DLD1 (cell line): ENCODE measurements around the gene ZNF132.
"Not testable (repeated sequence)": the region's sequence is repeated elsewhere in the genome, so short reads cannot be mapped to it uniquely, and the experiment has no call there.

Source experiments
- in situ Hi-C: cut with HindIII; loops from 2 replicates; pipeline ENCODE4 v1.10.0; 2017; ENCODE audit warnings: low sequenced_read_pairs

ZNF132 gene

DNA sequence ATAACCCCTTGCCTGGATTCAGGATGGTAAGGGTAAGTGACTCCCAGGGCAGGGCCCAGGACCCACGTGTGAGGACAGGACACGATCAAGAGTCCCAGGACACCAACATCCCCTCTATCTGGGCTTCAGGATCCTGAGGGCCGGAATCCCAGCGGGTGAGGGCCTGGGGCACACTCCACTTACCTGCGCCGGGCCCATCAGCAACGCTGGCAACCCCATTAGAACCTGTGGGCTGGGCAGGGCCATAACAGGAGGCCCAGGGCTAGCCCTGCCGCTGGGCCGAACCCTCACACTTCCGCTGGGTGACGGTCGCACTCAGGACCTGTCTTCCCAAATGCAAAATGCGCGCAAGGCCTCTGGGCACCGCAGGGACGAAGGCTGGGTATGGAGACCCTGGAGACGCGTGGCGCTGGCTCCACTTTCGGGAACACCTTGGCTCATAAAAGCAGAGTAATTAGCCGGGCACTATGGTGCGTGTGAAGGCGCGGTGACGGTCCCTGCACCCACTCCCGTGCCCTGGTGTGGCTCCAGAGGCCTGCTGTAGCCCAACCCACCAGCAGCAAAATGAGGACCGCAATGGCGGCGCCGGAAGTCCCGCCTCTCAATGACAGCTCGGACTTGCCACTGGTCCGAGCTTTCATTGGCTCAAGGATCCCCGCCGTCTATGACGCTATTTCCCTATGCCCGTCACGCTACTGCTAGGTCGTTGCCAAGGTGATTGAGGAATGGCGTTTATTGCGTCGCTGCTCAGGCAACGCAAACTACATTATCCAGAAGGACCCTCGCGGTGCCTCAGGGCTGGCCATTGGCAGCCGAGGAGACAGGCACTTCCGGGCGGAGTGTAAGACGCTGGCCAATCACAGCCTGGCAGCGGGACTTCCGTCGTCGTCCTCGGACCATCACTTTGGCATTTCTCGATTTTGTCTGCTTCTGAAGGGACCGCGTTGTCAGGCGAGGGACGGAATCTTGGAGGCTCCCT lies at the start of gene ZNF132:
Gene ZNF132 (minus strand): TSS at position 578 of the 979 bp plus-strand sequence. CDS start 332 bp downstream, at position 246.
- in situ Hi-C loops: no loop called here

DNA sequence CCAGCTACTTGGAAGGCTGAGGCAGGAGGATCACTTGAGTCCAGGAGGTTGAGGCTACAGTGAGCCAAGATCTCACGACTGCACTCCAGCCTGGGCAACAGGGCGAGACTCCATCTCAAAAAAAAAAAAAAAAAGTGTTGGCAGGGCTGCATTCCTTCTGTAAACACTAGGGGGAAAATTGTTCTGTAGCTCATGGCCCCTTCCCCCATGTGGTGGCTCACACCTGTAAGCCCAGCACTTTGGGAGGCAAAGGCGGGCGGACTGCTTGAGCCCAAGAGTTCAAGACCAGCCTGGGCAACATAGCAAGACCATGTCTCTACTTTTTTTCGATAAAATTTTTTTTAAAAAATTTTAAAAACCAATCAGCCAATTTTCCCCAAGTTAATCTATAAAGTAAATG lies 44.4 kb upstream of the ZNF132 start:
- in situ Hi-C loops: not testable (repeated sequence)

DNA sequence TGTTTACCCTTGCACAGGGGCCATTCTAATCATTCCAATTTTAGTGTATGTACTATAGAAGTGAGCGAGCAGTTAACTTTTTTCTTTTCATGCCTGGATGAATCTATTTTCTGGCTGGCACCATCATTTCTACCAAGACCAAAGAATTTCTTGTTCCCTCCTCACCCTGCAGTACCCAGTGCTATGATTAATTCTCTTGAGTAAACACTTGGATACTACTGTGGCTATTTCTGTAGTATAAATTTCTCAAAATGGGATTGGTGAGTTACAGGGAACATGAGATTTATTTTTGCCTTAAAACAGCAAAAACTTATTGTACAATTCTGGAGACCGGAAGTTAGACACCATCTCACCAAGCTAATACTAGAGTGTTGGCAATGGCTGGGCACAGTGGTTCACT lies 43.8 kb upstream of the ZNF132 start:
- in situ Hi-C loops: no loop called here

DNA sequence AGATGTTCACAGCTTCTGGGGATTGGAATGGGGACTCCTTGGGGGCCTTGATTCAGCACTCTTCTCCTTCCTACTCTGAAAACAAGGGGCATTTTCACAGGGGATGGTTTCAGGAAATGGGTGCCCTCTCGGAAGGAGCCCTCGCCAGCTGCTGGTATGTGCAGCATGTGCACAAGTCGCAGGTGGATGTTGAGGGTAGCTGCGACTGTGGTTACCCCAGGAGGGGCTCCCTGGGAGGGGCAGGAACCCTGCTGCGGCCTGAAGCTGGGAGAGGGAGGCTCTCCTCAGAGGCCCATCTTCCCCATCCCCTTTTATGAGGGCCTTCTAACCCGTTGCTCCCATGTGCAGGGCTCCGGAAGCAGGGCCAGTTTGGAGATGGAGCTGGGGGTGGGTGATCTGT lies 42.4 kb upstream of the ZNF132 start:
- in situ Hi-C loops: no loop called here

DNA sequence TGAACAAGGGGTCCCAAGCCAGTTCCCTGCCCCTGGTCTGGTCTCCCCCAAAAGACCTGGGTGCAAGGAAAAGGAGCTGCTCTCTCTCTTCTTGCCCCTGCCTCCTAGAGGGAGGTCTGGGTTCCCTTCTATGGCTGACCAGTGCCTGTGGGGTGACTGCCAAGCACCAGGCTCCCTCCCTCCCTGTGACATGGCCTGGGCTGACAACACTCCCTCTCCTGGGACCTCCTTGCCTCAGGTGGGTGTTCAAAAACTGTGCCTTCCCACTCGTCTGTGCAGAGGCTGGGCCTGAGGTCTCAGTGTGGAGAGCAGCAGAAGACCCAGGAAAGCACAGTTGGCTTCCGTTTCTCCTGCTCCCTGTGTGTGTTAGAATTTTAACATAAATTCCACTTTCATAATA lies 40.9 kb upstream of the ZNF132 start:
- in situ Hi-C loops: no loop called here

DNA sequence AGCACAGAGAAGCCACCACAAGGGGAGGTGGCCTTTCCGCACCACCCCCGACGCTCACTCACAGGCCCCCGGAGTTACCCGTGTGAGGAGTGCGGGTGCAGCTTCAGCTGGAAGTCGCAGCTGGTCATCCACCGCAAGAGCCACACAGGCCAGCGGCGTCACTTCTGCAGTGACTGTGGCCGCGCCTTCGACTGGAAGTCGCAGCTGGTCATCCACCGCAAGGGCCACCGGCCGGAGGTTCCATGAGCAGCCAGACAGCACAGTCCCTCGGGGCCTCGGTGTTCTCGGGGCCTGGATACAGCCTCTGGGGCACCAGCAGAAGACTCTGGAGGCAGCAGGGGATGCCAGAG lies 40.5 kb upstream of the ZNF132 start:
- in situ Hi-C loops: no loop called here

DNA sequence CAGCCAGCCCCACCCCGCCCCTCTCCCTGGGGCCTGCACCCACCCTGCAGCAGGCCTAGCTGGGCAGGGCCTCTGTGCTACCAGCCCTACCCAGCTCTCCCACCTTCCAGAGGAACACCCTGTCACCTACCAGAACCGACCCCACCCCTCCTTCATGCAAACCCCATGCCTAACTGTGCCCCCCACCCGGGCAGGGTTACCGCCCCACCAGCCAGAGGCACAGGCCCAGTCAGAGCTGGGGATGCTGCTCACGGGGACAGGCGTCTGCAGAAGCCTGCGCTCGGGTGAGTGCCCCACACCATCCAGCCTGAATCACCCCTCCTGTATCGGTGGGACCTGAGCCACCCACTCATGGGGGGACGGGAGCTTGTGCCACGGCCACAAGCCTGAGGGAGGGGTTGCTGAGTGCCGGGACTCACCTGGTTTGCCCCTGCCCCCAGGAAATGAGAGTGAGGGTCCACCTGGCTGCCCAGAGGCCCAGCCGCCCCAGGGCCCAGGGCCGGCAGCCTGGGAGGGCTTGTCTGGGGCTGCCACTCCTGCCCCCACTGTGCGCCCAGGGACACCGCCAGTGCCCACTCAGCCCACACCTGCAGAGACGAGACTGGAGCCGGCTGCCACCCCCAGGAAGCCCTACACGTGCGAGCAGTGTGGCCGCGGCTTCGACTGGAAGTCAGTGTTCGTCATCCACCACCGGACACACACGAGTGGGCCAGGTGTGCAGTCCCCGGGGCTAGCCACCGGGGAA lies 40.0 kb upstream of the ZNF132 start:
- in situ Hi-C loops: no loop called here

DNA sequence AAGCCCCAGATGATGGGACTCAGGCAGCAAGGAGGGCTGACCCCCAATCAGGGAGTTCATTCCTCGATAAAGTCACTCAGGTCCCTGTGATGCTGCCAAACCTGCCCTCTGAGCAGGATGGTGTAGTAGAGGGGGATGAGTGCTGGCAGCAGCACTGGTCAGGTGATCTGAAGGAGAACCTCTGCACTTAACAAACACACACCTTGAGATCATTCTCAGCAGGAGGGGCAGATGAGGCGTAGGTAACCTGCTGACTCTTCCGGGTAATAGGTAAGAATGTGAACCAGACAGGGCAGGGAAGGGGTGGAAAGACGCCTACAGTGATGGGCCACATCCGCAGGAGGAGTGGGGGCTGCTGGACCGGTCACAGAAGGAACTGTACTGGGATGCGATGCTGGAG lies 39.4 kb upstream of the ZNF132 start:
- in situ Hi-C loops: no loop called here

DNA sequence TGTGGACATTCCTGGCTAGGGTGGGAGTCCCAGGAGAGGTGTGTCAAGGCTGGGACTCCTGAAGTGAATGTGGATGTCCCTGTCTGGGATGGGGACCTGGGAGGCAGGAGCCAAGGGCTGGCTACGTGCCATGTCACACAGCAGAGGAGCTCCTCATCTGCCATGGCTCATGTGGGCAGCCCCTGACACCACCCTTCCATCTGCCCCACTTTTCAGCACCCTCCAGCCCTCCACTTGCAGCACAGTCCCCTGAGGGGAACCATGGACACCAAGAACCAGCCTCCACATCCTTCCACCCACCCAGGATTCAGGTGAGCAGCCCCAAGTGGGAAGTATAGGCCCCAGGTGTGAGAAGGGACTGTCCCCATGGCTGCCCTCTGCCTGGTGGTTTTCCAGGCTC lies 37.9 kb upstream of the ZNF132 start:
- in situ Hi-C loops: no loop called here

DNA sequence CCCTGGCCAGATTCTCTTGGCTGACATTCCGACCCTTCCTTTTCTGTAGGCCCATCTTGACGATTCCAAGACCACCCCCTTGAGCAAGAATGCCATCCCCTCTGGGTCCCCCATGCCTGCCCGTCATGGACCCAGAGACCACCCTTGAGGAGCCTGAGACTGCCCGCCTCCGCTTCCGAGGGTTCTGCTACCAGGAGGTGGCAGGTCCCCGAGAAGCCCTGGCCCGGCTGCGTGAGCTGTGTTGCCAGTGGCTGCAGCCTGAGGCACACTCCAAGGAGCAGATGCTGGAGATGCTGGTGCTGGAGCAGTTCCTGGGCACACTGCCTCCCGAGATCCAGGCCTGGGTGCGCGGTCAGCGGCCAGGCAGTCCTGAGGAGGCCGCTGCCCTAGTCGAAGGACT lies 37.2 kb upstream of the ZNF132 start:
- in situ Hi-C loops: no loop called here

DNA sequence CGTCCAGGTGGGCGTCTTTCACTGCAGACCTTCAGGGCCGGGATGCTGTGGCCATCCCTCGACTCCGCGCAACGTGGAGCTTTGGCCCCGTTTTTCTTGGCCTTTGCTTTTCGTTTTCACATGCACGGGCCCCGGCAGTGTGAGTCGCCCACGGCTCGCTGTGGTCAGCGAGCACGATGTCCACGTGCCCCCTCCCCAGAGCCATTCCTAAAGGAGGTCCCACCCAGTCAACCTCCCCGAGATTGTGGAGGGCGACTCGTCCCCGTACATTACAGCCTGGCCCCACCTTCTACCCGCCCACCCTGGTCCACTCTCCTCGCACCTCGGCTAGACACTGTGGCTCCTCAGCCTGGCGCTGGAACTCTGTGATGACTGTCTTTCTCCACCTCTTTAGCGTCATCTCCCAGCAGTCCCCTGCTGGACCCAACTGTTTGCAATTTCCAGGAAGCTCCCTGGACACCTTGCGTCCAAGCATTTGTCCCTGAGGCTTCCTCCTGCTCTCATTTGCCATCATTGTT lies 36.6 kb upstream of the ZNF132 start:
- in situ Hi-C loops: no loop called here

DNA sequence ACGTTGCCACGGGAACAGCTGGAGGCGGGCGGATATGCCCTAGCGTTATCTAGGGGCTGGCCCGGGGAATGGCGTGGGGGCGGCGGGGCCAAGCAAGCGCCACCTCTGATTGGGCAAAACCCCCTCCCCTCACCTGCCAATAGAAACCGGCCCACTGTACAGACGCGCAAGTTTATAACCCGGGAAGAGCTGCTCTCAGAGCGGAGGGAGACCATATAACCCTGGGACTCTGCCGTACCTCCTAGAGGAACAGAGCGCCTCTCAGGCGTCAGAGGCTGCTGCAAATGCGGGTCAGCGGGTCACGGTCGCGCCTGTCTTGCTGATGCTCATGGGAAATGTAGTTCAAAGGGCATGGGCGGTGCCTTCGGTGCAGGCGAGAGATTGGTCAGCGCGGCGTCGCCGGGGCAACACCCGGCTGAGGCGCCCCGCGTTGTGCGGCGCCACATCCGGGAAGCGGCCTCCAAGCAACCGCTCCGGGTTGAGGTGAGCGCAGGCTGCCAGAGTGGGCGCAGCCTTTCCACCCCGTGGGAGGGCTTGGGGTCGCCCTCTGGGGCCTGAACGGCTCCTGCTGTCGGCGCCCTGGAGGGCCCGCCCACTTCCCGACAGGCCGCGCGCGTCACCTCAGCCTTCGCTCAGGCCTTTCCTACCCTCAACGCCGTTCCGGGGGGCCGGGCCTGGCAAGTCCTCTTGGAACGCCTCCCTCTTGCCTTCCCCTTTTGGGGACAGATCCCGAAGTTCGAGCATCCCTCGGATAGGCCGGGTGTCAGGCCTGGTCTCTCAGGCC lies 36.0 kb upstream of the ZNF132 start, which contains the start of gene ZNF446:
Gene ZNF446 (plus strand): TSS at position 639 of the 784 bp plus-strand sequence. CDS start 867 bp downstream, outside the sequence.
- in situ Hi-C loops: no loop called here

DNA sequence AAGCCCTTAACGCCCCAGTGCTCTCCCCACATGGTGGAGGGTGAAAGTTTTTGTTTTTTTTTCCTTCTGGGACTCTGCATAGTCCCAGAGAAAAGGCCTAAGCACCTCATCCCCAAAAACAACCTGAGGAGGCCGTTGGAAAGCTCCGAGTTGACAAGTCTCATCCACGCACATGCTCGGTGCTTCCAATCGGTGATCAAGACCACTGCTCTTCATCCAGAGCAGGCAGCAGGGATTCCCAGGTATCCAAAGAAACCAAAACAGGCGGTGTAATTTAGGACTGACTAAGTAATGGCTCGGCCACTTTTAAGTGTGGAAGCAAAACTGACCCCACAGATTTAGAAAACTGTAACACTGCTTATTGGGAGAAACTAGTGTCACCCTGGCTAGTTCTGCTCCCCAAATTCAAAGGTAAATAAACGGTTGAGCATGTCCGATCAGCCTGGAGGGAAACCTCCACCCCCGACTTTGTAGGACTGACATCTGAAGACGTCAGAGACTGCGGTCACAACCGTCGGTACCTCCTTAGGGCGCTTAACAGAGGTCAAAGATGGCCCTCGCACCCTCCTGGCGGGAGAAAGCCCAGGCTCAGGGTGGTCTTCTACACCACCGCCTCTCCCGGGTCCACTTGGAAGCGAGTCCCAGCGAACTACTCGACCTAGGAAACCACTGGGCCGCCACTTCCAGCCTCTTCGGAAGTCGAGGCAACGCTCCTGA lies 35.2 kb upstream of the ZNF132 start:
- in situ Hi-C loops: no loop called here

DNA sequence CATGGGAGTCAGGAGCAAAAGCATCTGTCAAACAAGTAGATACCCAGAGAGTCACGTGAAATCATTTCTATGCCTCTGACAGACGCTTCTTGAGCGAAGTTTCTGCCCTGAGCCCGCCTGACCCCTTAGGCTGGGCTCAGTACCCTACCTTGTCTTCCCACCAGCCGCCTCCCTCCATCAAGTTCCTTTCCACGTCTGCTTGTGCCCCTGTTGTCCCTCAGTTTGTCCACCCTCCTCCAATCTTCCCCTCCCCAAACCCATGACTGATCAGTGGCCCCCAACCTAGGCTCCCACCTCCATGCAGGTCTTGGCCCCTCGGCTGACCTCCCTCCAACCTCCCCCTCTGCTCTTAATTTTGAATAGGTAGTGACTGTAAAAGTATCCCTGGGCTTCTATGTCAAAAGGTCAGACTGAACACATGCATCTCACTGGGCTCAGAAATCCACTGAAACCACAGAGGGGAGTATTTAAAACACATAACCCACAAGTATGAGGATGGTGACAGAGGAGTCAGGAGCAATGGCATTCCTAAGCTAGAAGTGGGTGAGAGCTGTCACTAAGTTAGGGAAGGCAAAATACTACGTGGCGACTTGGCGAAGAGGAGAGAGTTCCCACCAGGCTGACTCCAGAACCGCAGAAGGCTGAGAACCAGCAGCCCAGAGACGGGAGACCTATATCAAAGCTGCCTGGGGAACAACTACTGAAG lies 34.5 kb upstream of the ZNF132 start:
- in situ Hi-C loops: no loop called here

DNA sequence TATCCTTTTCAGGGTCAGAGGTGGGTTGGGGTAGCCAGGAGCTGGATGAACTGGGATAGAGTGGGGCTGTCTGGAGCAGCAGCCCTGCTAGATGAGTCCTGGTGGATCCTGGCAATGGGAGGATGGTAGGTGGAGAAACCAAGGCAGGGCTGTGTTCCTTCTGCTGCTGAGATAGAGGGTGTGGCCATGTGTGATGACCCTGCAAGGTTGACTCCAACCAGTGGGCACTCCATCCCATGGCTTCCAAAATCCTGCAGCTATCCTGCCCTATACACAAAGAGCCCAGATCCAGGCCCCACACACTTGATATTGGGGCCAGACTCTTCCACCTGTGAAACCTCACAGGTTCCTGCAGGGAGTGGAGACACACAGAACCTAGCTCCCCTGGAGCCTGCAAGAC lies 33.8 kb upstream of the ZNF132 start:
- in situ Hi-C loops: no loop called here

DNA sequence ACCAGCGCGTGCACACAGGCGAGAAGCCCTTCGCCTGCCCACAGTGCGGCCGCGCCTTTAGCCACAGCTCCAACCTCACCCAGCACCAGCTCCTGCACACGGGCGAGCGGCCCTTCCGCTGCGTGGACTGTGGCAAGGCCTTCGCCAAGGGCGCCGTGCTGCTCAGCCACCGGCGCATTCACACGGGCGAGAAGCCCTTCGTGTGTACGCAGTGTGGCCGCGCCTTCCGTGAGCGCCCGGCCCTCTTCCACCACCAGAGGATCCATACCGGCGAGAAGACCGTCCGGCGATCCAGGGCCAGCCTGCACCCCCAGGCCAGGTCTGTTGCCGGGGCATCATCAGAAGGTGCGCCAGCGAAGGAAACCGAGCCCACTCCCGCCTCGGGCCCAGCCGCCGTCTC lies 31.8 kb upstream of the ZNF132 start:
- in situ Hi-C loops: no loop called here

DNA sequence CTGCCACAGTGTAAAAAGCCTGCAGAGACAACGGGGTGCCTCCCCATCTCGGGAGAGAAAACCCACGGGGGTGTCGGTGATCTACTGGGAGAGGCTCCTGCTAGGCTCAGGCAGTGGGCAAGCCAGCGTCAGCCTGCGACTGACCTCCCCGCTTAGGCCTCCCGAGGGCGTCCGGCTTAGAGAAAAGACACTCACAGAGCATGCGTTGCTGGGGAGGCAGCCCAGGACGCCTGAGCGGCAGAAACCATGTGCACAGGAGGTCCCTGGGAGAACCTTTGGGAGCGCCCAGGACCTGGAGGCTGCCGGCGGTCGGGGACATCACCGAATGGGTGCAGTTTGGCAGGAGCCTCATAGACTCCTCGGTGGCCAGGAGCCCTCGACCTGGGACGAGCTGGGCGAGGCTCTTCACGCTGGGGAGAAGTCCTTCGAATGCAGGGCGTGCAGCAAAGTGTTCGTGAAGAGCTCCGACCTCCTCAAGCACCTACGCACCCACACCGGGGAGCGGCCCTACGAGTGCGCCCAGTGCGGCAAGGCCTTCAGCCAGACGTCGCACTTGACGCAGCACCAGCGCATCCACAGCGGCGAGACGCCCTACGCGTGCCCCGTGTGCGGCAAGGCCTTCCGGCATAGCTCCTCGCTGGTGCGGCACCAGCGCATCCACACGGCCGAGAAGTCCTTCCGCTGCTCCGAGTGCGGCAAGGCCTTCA lies 31.0 kb upstream of the ZNF132 start:
- in situ Hi-C loops: not testable (repeated sequence)

DNA sequence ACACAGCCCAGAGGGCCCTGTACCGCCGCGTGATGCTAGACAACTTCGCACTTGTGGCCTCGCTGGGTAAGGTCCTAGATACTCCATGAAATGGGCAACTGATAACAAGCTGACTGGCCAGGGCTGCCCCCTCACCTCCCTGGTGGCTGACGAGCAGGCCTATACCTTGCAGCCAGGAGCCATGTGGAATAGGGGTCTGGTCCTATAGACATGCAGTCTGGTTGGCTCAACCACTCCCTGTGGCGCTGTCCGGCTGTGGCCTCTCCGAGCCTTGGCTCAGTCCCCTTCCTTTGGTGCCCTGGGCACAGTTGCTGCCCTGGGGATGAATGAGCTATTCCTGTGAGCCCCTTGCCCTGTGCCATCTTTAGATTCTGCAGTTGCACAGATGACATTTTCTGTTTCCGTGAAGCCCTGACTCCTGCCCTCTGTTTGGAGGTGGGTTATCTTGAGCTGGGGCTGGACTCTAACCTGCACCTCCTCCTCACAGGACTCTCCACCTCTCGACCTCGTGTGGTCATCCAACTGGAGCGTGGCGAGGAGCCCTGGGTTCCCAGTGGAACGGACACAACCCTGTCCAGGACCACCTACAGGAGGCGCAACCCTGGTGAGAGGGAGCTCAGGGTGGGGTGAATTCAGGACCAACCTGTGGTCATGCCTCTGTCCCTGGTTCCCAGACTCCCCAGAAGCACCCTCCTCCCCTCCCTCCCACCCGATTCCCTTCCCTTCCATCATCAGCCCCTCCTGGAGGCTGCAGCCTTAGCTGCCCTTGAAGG lies 29.5 kb upstream of the ZNF132 start:
- in situ Hi-C loops: no loop called here
